Upper lobe of right lung (tissue), 1 donor: ENCODE measurements around the gene CISH. TPM values are rescaled to one million over a fixed set of nuclear protein-coding genes. Genes with fewer than 3 reads are reported as not detected.
A peak's percentile ranks its signal among the peaks of the same experiment; 100 is the strongest.

Experiments used
- ATAC-seq: fragments of 200-7000 bp; cut with Tn5 transposase; one replicate; pipeline ENCODE4 v1.9.1; 2020; ENCODE audit warnings: mild to moderate bottlenecking, moderate library complexity
- DNase-seq: peaks from one replicate; pipeline ENCODE4 v3.0.0-alpha.2; 2020
- H3K27ac ChIP-seq: fragments of 200-600 bp; one replicate; pipeline ENCODE4 v1.8.0; 2022
- H3K27me3 ChIP-seq: fragments of 200-600 bp; one replicate; pipeline ENCODE4 v1.8.0; 2022; ENCODE audit warnings: mild to moderate bottlenecking
- H3K36me3 ChIP-seq: fragments of 200-600 bp; one replicate; pipeline ENCODE4 v1.8.0; 2022
- H3K4me1 ChIP-seq: fragments of 200-600 bp; one replicate; pipeline ENCODE4 v1.8.0; 2022
- H3K4me3 ChIP-seq: fragments of 200-600 bp; one replicate; pipeline ENCODE4 v1.8.0; 2022; ENCODE audit warnings: mild to moderate bottlenecking
- H3K9me3 ChIP-seq: fragments of 200-600 bp; one replicate; pipeline ENCODE4 v1.8.0; 2022
- CTCF ChIP-seq: fragments of 200-600 bp; IDR thresholded peaks from one replicate; pipeline ENCODE4 v1.8.0; 2022; ENCODE audit warnings: antibody characterized with exemption
- intact Hi-C: fragments of 100-400 bp; cut with DNase I; formaldehyde crosslinking; loops from one replicate; pipeline ENCODE4 v1.11.0; 2022
- total RNA-seq: library from RNA; stranded (reverse); fragmentation: NEBNext Ultra II Directional; extraction: Animal tissue kit (Norgen Biotek cat#: 25700); gene quantifications from one replicate; pipeline ENCODE4 v1.2.1, GENCODE V29; 2021
- donor health status: DM: no; HTN: yes; CAD: no; lungs with severe emphysema.

Gene CISH
- total RNA-seq, 1 donor from 2014 or later = 71.6 TPM

- Histone ChIP-seq H3K27me3 (no peaks in the 10 kb centered on the region), H3K9me3 (no peaks in the 10 kb centered on the region), H3K4me1 (peaks cover 5% of the 10 kb centered on the region), H3K36me3 (peaks cover 23% of the 10 kb centered on the region), H3K4me3 (no peak overlapping the region), H3K27ac (no peak overlapping the region)
- DNase-seq = no peak
- TF ChIP-seq CTCF = no peak
- intact Hi-C loops = no loop called here
- ATAC-seq = no peak
Measured at GRCh38 chr3:50637011-50637410, 25.4 kb upstream of the CISH start.

GRCh38 chr3:50635066-50635465 lies 23.5 kb upstream of the CISH start:
- no peak for TF ChIP-seq CTCF
- ATAC-seq = no peak
- Histone ChIP-seq H3K4me3 (no peak overlapping the region), H3K36me3 (peaks cover 4% of the 10 kb centered on the region), H3K27ac (no peak overlapping the region), H3K27me3 (no peaks in the 10 kb centered on the region), H3K9me3 (no peaks in the 10 kb centered on the region), H3K4me1 (peaks cover 9% of the 10 kb centered on the region)
- DNase-seq = no peak
- intact Hi-C loops = no loop called here

DNA sequence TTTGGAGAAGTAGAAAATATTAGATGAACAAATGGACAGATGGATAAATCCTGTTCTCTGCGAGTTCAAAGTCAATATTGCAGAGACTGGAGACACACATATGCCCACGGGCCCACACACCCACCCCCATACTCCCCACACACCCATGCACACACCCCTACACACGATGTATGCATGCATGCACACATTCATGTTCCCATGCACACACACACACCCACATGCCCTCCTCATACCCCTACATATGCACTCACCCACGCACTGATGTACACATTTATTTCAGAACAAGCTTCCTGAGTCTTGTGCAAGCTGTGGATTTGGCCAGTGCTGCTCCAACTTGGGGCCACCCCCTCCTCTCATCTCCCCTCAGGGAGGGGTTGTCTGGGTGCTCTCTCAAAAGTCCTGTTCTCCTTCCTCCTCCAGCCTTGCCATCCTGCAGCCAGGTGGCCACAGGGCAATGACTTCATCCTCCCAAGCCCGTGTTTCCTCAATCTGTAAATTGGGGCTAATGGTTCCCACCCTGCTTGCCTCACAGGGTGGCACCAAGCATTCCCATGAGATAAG lies 21.7 kb upstream of the CISH start:
- H3K27ac ChIP-seq = no peak overlapping the region
- peaks cover 9% of the 10 kb centered on the region for H3K4me1 ChIP-seq
- intact Hi-C loops = no loop called here
- DNase-seq (no peak), ATAC-seq (peak; percentile 11)
- no peaks in the 10 kb centered on the region for H3K9me3 ChIP-seq
- no peak for TF ChIP-seq CTCF
- H3K4me3 ChIP-seq = no peak overlapping the region
- no peaks in the 10 kb centered on the region for H3K27me3 ChIP-seq
- no peaks in the 10 kb centered on the region for H3K36me3 ChIP-seq

DNA sequence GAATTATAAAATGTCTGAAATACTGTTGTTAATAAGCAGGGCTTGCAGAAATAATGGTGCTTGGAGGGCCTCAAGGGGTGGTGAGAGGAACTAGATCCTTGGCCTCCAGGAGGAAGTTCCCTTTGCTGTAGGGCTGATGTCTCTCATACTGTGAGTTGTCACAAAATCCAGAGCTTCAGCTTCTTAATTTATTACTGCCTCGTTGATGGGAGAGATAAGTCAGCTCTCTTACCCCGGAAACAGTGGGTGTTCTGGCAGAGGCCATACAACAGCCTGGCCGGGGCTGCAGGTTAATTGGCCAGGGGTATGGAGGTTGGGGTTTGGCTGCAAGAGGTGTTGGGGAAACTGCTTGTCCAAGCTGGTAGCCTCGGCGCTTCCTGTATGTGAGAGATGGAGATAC lies 20.9 kb upstream of the CISH start:
- Histone ChIP-seq H3K27ac (no peak overlapping the region), H3K9me3 (no peaks in the 10 kb centered on the region), H3K4me3 (no peak overlapping the region), H3K4me1 (peaks cover 12% of the 10 kb centered on the region), H3K27me3 (no peaks in the 10 kb centered on the region), H3K36me3 (no peaks in the 10 kb centered on the region)
- intact Hi-C loops = no loop called here
- DNase-seq (no peak), ATAC-seq (peak; percentile 41)
- no peak for TF ChIP-seq CTCF

- no peak for ATAC-seq
- Histone ChIP-seq H3K9me3 (no peaks in the 10 kb centered on the region), H3K4me1 (peaks cover 7% of the 10 kb centered on the region)
Measured at GRCh38 chr3:50630877-50631276, 19.3 kb upstream of the CISH start.

More at GRCh38 chr3:50630877-50631276, 19.3 kb upstream of the CISH start:
- Histone ChIP-seq H3K27me3 (no peaks in the 10 kb centered on the region), H3K36me3 (no peaks in the 10 kb centered on the region), H3K4me3 (no peak overlapping the region), H3K27ac (no peak overlapping the region)
- intact Hi-C loops = no loop called here
- TF ChIP-seq CTCF = no peak
- DNase-seq = no peak
